A549 (cell line): ENCODE data around the gene ADARB2. TPM values are rescaled to one million over a fixed set of nuclear protein-coding genes. Genes with fewer than 3 reads are reported as not detected.

ENCODE experiments used
- ATAC-seq, 2 experiments: fragments of 200-7000 bp in 1 of 2; fragments of >200 bp in 1 of 2; cut with Nextera tagmentation in 1 of 2; cut with Tn5 transposase in 1 of 2; 3 replicates each; pipeline versions ENCODE4 v1.8.0 to v1.9.1; 2018 to 2020; ENCODE audit warnings: mild to moderate bottlenecking in 1 of 2, moderate library complexity in 1 of 2
- CTCF ChIA-PET: fragments of 300-600 bp; sonication (Branson Sonifier 250); formaldehyde crosslinking; extraction: SDS; loops from one replicate; lab custom pipeline; 2021; ENCODE audit warnings: antibody characterized with exemption, inconsistent platforms; lab: Yijun Ruan, JAX
- POLR2A ChIA-PET: fragments of 350-600 bp; formaldehyde crosslinking; extraction: SDS; loops from one replicate; lab custom pipeline; 2021; ENCODE audit warnings: antibody characterized with exemption, inconsistent platforms; lab: Yijun Ruan, JAX
- DNase-seq, 2 experiments: peaks; one replicate each; pipeline versions ENCODE4 v3.0.0 to v3.0.0-alpha.2; 2011 to 2016; ENCODE audit warnings: low read depth in 1 of 2, low spot score in 1 of 2
- FAIRE-seq: peaks from 2 replicates; lab custom pipeline; 2011; peaks lifted over from hg19 to GRCh38; lab: Jason Lieb, UNC
- H3K27ac ChIP-seq, 2 experiments: fragments of >200 bp; sonication (Bioruptor Twin); formaldehyde crosslinking; 3 replicates each; pipeline ENCODE4 v1.5.1; 2016 to 2017
- H3K4me1 ChIP-seq: fragments of >200 bp; sonication (Bioruptor Twin); formaldehyde crosslinking; 3 replicates; pipeline ENCODE4 v1.6.1; 2016
- H3K4me2 ChIP-seq: fragments of >200 bp; sonication (Bioruptor Twin); formaldehyde crosslinking; 3 replicates; pipeline ENCODE4 v1.6.1; 2016
- H3K4me3 ChIP-seq: fragments of >200 bp; sonication (Bioruptor Twin); formaldehyde crosslinking; 3 replicates; pipeline ENCODE4 v1.5.1; 2016
- H3K9me3 ChIP-seq: fragments of >200 bp; sonication (Bioruptor Twin); formaldehyde crosslinking; 3 replicates; pipeline ENCODE4 v1.6.1; 2016
- CEBPB ChIP-seq, 2 experiments: fragments of >200 bp in 1 of 2; sonication (Bioruptor Twin) in 1 of 2; formaldehyde crosslinking in 1 of 2; IDR thresholded peaks; 2 replicates each; pipeline ENCODE4 v1.6.1; 2012 to 2016
- CTCF ChIP-seq: fragments of >200 bp; sonication (Bioruptor Twin); formaldehyde crosslinking; IDR thresholded peaks from 3 replicates; pipeline ENCODE4 v1.5.1; 2016
- ELK1 ChIP-seq: fragments of 150-350 bp; IDR thresholded peaks from 2 replicates; pipeline ENCODE4 v1.6.1; 2014; ENCODE audit warnings: low read depth, mild to moderate bottlenecking, low read length
- FOSL2 ChIP-seq, 2 experiments: fragments of 450-650 bp in 1 of 2; fragments of >200 bp in 1 of 2; sonication (Bioruptor Twin) in 1 of 2; formaldehyde crosslinking; IDR thresholded peaks; 2 replicates each; pipeline versions ENCODE4 v1.5.0 to v1.6.1; 2016 to 2020; ENCODE audit warnings: mild to moderate bottlenecking in 1 of 2, moderate library complexity in 1 of 2
- PHF8 ChIP-seq: fragments of 200-600 bp; sonication (generic); IDR thresholded peaks from 2 replicates; pipeline ENCODE4 v1.6.1; 2016; ENCODE audit warnings: low read depth, mild to moderate bottlenecking, antibody characterized with exemption, moderate library complexity, borderline replicate concordance
- RAD21 ChIP-seq, 2 experiments: fragments of >200 bp in 1 of 2; sonication (Bioruptor Twin) in 1 of 2; formaldehyde crosslinking in 1 of 2; IDR thresholded peaks in 1 of 2; conservative IDR thresholded peaks in 1 of 2; 2 replicates in 1 of 2; 3 replicates in 1 of 2; pipeline ENCODE4 v1.6.1; 2012 to 2018; ENCODE audit warnings: inconsistent platforms in 1 of 2
- RCOR1 ChIP-seq: fragments of 150-350 bp; IDR thresholded peaks from 2 replicates; pipeline ENCODE4 v1.6.1; 2014; ENCODE audit warnings: antibody characterized with exemption, low read length, low read depth
- SREBF2 ChIP-seq: fragments of 450-650 bp; IDR thresholded peaks from 2 replicates; pipeline ENCODE4 v1.6.1; 2014; ENCODE audit warnings: mild to moderate bottlenecking, moderate library complexity
- WGBS: methylation state at CpG from one replicate; pipeline ENCODE4 v1.1.6; 2017; ENCODE audit errors: missing lambda C conversion rate; 5-methylcytosine and 5-hydroxymethylcytosine counted together
- polyA plus RNA-seq, 4 experiments: library from polyadenylated mRNA; depleted of rRNA in 3 of 4; stranded (reverse); fragments of >200 nt; fragmentation: RNase III in 1 of 4; extraction: RNeasy Plus Mini Kit Qiagen cat#74134 plus additional on column Dnase treatment in 1 of 4; gene quantifications; 2 replicates in 3 of 4; 3 replicates in 1 of 4; pipeline ENCODE4 v1.2.3, GENCODE V29; 2011 to 2017
- TF ChIP-seq, protein P1 (sequence below): fragments of 250-450 bp; sonication (Bioruptor Pico); IDR thresholded peaks from 2 replicates; pipeline ENCODE4 v1.5.0; 2020; ENCODE audit warnings: low read depth, mild to moderate bottlenecking, moderate library complexity
- TF ChIP-seq, protein P2 (sequence below): IDR thresholded peaks from 2 replicates; pipeline ENCODE4 v1.6.1; 2012; ENCODE audit warnings: low read depth, borderline replicate concordance

The ADARB2 gene
- polyA plus RNA-seq, 2 of the 4 experiments (the other 2 are of a cell fraction) = not detected

DNA sequence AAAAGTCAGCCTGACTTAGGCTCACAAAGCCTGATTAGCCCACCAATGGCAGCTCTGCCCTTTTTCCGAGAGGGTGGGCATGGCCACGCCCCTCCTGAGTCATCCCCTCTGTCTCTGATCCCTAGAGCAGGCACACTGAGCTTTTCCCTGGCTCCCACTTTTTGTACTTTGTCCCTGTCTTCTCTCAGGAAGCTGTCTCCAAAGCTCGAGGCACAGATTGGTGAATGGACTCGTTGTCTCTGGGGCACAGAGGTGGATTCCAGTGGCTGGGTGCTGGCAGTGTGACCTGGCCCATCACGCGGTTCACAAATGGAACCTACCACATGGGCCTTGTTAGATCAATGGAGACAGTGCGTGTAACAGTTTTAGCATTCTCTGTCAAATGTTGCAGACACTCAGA lies 367.7 kb downstream of the ADARB2 start:
- 22% methylated on average over 7 of the region's 7 CpGs for WGBS
- no peak for DNase-seq

DNA sequence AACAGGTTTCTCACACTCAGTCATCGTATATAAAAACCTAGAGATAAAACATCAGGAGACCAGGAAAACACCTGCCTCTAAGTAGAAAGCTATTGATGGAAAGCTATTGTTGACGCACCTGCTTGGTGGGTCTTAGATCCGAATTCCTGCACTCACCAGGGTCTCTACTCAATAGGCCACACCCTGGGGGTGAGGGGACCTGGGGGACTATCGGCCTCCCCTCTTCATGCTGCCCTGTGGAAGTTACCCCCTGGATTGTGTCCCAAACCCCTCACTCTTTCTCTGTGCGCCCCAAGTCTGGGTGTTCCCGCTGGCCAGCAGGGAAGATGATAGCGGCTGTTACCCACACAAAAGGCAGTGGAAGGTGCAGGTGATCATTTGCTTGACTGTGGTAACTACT lies 368.1 kb downstream of the ADARB2 start:
- DNase-seq = no peak
- Histone ChIP-seq H3K9me3 (no peaks in the 10 kb centered on the region), H3K27ac (no peak overlapping the region)
- ATAC-seq = no peak
- POLR2A ChIA-PET = no interaction called here
- TF ChIP-seq, protein P1, sequence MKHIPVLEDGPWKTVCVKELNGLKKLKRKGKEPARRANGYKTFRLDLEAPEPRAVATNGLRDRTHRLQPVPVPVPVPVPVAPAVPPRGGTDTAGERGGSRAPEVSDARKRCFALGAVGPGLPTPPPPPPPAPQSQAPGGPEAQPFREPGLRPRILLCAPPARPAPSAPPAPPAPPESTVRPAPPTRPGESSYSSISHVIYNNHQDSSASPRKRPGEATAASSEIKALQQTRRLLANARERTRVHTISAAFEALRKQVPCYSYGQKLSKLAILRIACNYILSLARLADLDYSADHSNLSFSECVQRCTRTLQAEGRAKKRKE (CRISPR knock-in tag) = no peak
- TF ChIP-seq, all 56 proteins: peak for 0
- FAIRE-seq = no peak
- Histone ChIP-seq H3K4me2 (no peak overlapping the region), H3K4me3 (no peak overlapping the region), H3K4me1 (no peaks in the 10 kb centered on the region)
- CTCF ChIA-PET = interaction anchor here (0.5 to 3.3 kb wide), 15 partner anchors 9 to 262 kb away, joined by 3 to 14 read pairs (median 3); no protein-coding TSS in a partner anchor
- 6% methylated on average over 7 of the region's 7 CpGs for WGBS

More for the DNA sequence above, 367.7 kb downstream of the ADARB2 start:
- no peak for FAIRE-seq
- Histone ChIP-seq H3K27ac (no peak overlapping the region), H3K4me2 (no peak overlapping the region), H3K9me3 (no peaks in the 10 kb centered on the region), H3K4me1 (no peaks in the 10 kb centered on the region), H3K4me3 (no peak overlapping the region)
- ChIA-PET POLR2A (no interaction called here), CTCF (interaction anchor here (0.7 to 3.3 kb wide), 10 partner anchors 10 to 261 kb away, joined by 3 to 14 read pairs (median 4); no protein-coding TSS in a partner anchor)
- ATAC-seq = no peak
- TF ChIP-seq CEBPB (IDR thresholded peaks at IDR 0.05) (no peak), CTCF (no peak), PHF8 (no peak), RCOR1 (no peak), FOSL2 (IDR thresholded peaks at IDR 0.05) (no peak), FOSL2 (CRISPR knock-in tag; IDR thresholded peaks at IDR 0.05) (no peak), SREBF2 (no peak)
- TF ChIP-seq, protein P2, sequence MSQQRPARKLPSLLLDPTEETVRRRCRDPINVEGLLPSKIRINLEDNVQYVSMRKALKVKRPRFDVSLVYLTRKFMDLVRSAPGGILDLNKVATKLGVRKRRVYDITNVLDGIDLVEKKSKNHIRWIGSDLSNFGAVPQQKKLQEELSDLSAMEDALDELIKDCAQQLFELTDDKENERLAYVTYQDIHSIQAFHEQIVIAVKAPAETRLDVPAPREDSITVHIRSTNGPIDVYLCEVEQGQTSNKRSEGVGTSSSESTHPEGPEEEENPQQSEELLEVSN = no peak

DNA sequence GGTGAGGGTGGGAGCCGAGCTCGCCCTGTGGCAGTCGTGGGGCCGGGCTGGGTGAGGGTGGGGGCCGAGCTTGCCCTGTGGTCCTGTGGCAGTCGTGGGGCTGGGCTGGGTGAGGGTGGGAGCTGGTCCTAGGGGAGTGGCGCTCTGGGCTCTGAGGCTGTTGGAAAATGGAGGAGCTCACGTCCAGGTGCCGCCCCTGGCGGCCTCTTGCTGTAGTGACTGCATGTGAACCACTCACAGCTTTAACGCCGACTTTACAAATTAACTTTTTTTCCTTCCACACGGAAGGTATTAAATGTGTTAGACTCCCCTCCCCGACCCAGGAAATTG lies 368.5 kb downstream of the ADARB2 start:
- ChIA-PET CTCF (interaction anchor here (0.5 to 3.3 kb wide), 16 partner anchors 9 to 577 kb away, joined by 3 to 14 read pairs (median 3); no protein-coding TSS in a partner anchor), POLR2A (no interaction called here)
- ATAC-seq = peak; percentile 95 to 100
- Histone ChIP-seq H3K4me3 (no peak overlapping the region), H3K4me2 (peak overlapping the region; percentile 45; the same call in 2 of the 3 replicates), H3K4me1 (no peaks in the 10 kb centered on the region), H3K9me3 (no peaks in the 10 kb centered on the region), H3K27ac (no peak overlapping the region)
- WGBS = 10% methylated on average over 11 of the region's 14 CpGs
- FAIRE-seq = no peak
- peak; percentile 62 to 64 for DNase-seq
- TF ChIP-seq RAD21 (conservative IDR thresholded peaks at IDR 0.05 in 1 of 2, IDR thresholded peaks at IDR 0.05 in 1 of 2) (peak; percentile 34 to 56; a peak in 3 of 5 replicates), CTCF (peak; percentile 35), ELK1 (no peak)
